Suppressor macrophage treated with lipopolysaccharide for 4 hours (primary cell): ENCODE results near the gene CELF2.

Experiments used
- DNase-seq: peaks from one replicate; pipeline ENCODE4 v3.0.0-alpha.2; 2020

CELF2 gene

GRCh38 chr10:11231285-11231684 is 213.6 kb downstream of the CELF2 start:
- DNase-seq: no peak

- peak; percentile 46 for DNase-seq
These were observed 214.7 kb downstream of the CELF2 start for GRCh38 chr10:11232222-11232961.

GRCh38 chr10:11234857-11235531 is 217.3 kb downstream of the CELF2 start:
- no peak for DNase-seq

GRCh38 chr10:11235771-11236170 is 218.1 kb downstream of the CELF2 start:
- no peak for DNase-seq

- DNase-seq: no peak
These were observed 218.6 kb downstream of the CELF2 start for GRCh38 chr10:11236234-11236633.

GRCh38 chr10:11237571-11237970 is 219.9 kb downstream of the CELF2 start:
- no peak for DNase-seq

- DNase-seq: no peak
These were observed 221.2 kb downstream of the CELF2 start for GRCh38 chr10:11238893-11239292.

GRCh38 chr10:11240641-11241040 is 223.0 kb downstream of the CELF2 start:
- no peak for DNase-seq

GRCh38 chr10:11242443-11243387 is 225.0 kb downstream of the CELF2 start:
- DNase-seq: peak; percentile 86

- DNase-seq: no peak
These were observed 226.0 kb downstream of the CELF2 start for GRCh38 chr10:11243425-11244222.

GRCh38 chr10:11245095-11245479 is 227.4 kb downstream of the CELF2 start:
- peak; percentile 74 for DNase-seq

- no peak for DNase-seq
These were observed 227.8 kb downstream of the CELF2 start for GRCh38 chr10:11245510-11245909.

- no peak for DNase-seq
These were observed 228.4 kb downstream of the CELF2 start for GRCh38 chr10:11245981-11246590.

GRCh38 chr10:11246752-11247467 is 229.2 kb downstream of the CELF2 start:
- DNase-seq: no peak

- DNase-seq: no peak
These were observed 231.6 kb downstream of the CELF2 start for GRCh38 chr10:11249152-11249807.

- DNase-seq: no peak
These were observed 232.1 kb downstream of the CELF2 start for GRCh38 chr10:11249808-11250195.

- DNase-seq: no peak
These were observed 232.6 kb downstream of the CELF2 start for GRCh38 chr10:11250304-11250703.

- no peak for DNase-seq
These were observed 235.2 kb downstream of the CELF2 start for GRCh38 chr10:11252887-11253286.

- DNase-seq: no peak
These were observed 235.8 kb downstream of the CELF2 start for GRCh38 chr10:11253385-11254002.

- DNase-seq: no peak
These were observed 237.5 kb downstream of the CELF2 start for GRCh38 chr10:11255156-11255555.
